Activated B cell treated with CpG ODN at 0.5 μM for 24 hours (primary cell): Measurements from ENCODE around the gene STUM. TPM values are rescaled to one million over a fixed set of nuclear protein-coding genes. Genes with fewer than 3 reads are reported as not detected.

ENCODE experiments used
- ATAC-seq: fragments of 200-7000 bp; cut with Tn5 transposase; one replicate; pipeline ENCODE4 v1.10.0; 2021; ENCODE audit warnings: low read depth, mild to moderate bottlenecking, moderate library complexity
- CTCF ChIA-PET: fragments of 350-600 bp; sonication (Branson Sonifier 250); formaldehyde crosslinking; loops from one replicate; lab custom pipeline; 2021; ENCODE audit warnings: antibody characterized with exemption; lab: Charles Lee
- POLR2A ChIA-PET: fragments of 350-600 bp; sonication (Branson Sonifier 250); formaldehyde crosslinking; loops from one replicate; lab custom pipeline; 2021; ENCODE audit warnings: antibody characterized with exemption; lab: Charles Lee
- DNase-seq: peaks from one replicate; pipeline ENCODE4 v3.0.0; 2022
- H3K27ac Mint-ChIP-seq: one replicate; pipeline ENCODE4 v1.8.0; 2020; ENCODE audit warnings: mixed read lengths
- H3K27me3 Mint-ChIP-seq: one replicate; pipeline ENCODE4 v1.8.0; 2021; ENCODE audit warnings: mixed read lengths
- H3K36me3 Mint-ChIP-seq: one replicate; pipeline ENCODE4 v1.8.0; 2021; ENCODE audit warnings: low read depth, mixed read lengths
- H3K4me1 Mint-ChIP-seq: one replicate; pipeline ENCODE4 v1.8.0; 2021; ENCODE audit warnings: mixed read lengths
- H3K4me3 Mint-ChIP-seq: one replicate; pipeline ENCODE4 v1.8.0; 2020; ENCODE audit warnings: mild to moderate bottlenecking, mixed read lengths
- H3K9me3 Mint-ChIP-seq: one replicate; pipeline ENCODE4 v1.8.0; 2020; ENCODE audit warnings: mixed read lengths
- CTCF ChIP-seq: fragments of 200-600 bp; IDR thresholded peaks from one replicate; pipeline ENCODE4 v1.8.0; 2022; ENCODE audit warnings: antibody characterized with exemption, mild to moderate bottlenecking
- intact Hi-C: fragments of 100-400 bp; cut with micrococcal nuclease; formaldehyde crosslinking; loops from one replicate; pipeline ENCODE4 v1.15.1; 2024
- total RNA-seq: library from RNA; stranded (reverse); gene quantifications from 2 replicates; pipeline ENCODE4 v1.2.3, GENCODE V29; 2022

STUM gene
- total RNA-seq, 1 donor from 2014 or later, result 0.33 TPM

DNA sequence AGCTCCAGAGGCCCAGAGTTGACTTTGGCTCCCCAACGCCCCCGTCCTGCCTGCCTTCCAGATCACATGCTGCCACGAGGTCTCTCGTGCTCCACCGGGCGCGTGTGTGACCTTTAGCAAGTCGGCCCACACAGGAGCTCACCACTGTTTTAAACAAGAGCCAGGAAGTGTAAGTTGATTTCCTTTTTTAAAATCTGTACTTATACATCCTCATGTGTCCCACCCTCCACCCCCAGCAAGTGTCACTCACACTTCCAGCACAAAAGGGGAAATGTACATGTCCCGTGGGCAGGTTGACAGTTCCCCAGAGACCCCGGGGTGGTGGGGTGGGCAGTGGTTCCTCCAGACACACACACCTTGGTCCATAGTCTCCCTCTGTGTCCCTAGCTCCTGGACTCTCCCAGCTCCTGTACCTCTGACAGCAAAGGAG is 84.4 kb downstream of the STUM start:
- intact Hi-C loops, result loop anchor here (5.0 kb wide), 1 partner anchor 239 kb away; the partner anchor contains the start of gene PSEN2
- peaks cover 80% of the 10 kb centered on the region for H3K4me1 Mint-ChIP-seq
- H3K27me3 Mint-ChIP-seq, result no peaks in the 10 kb centered on the region
- ChIA-PET POLR2A (interaction anchor here (0.5 to 4.3 kb wide), 19 partner anchors 11 to 250 kb away, joined by 3 to 35 read pairs (median 6); partner anchors contain the start of gene ITPKB), CTCF (interaction anchor here (0.7 to 8.4 kb wide), 12 partner anchors 11 to 910 kb away, joined by 3 to 91 read pairs (median 4); no protein-coding TSS in a partner anchor)
- ATAC-seq (peak; percentile 71), DNase-seq (peak; percentile 51)
- H3K4me3 Mint-ChIP-seq, result peak overlapping the region; percentile 55
- H3K36me3 Mint-ChIP-seq, result peaks cover 68% of the 10 kb centered on the region
- no peaks in the 10 kb centered on the region for H3K9me3 Mint-ChIP-seq
- TF ChIP-seq CTCF, result no peak
- H3K27ac Mint-ChIP-seq, result peak overlapping the region; percentile 89

DNA sequence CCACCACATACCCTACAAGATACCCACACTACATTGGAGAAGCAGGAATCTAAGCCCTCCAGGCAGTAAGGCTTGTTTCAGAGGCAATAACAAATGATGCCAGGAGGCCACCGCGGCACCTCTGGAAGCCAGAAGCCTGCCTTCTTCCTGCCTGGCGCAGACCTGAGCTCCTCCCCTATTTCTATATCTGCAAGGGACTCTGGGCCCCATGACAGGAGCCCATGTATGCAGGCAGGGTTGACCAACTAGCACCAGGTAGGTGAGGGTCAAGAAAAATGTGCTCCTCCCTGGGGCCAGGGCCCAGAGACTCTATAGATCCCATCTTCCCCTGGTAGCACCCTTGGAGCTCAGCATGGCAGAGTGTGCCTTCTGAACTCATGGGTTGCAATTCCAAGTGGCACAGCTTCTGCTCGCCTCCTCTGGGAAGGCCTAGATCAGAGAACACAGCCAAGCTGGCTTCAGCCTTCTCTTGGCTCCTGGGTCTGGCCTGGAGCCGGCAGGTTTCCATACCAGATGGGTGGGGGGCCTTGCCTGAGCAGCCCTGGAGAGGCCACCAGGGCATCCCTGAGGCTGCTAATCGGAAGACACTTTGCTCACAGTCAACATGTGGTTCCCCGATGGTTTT is 85.1 kb downstream of the STUM start:
- peak; percentile 8 for ATAC-seq
- CTCF ChIA-PET, result interaction anchor here (0.7 to 8.4 kb wide), 13 partner anchors 10 to 909 kb away, joined by 3 to 91 read pairs (median 4); no protein-coding TSS in a partner anchor
- intact Hi-C loops, result loop anchor here (1.0 to 5.0 kb wide), 6 partner anchors 10 to 239 kb away; partner anchors contain the start of genes ITPKB and PSEN2
- POLR2A ChIA-PET, result interaction anchor here (0.5 to 4.3 kb wide), 20 partner anchors 10 to 249 kb away, joined by 3 to 35 read pairs (median 6); partner anchors contain the start of gene ITPKB
- Mint-ChIP-seq H3K4me3 (peak overlapping the region; percentile 41), H3K9me3 (no peaks in the 10 kb centered on the region), H3K36me3 (peaks cover 72% of the 10 kb centered on the region), H3K27ac (peak overlapping the region; percentile 89), H3K4me1 (peaks cover 75% of the 10 kb centered on the region), H3K27me3 (no peaks in the 10 kb centered on the region)
- no peak for DNase-seq
- no peak for TF ChIP-seq CTCF

DNA sequence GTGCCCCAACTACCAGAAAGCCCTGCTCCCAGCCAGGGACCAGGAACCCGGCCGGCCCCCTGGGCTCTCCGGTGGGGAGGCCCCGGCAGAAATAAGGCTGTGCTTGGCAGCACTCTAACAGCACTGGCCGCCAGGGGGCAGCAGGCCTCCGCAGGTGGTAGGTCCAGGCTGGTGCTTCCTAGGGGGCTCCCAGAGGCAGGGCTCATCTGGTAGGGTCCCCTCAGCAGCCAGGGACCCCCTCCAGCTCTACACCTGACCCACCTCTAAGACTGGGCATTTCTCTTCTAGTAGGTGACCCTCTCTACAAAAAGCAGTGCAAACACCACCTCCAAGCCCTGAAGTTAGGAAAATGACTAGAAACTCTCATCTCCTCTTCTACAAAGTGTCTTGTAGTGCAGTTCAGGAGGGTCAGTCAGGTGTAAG is 85.6 kb downstream of the STUM start:
- Mint-ChIP-seq H3K4me1 (peaks cover 72% of the 10 kb centered on the region), H3K27me3 (no peaks in the 10 kb centered on the region), H3K4me3 (no peak overlapping the region), H3K36me3 (peaks cover 72% of the 10 kb centered on the region), H3K27ac (peak overlapping the region; percentile 60), H3K9me3 (no peaks in the 10 kb centered on the region)
- peak; percentile 56 for TF ChIP-seq CTCF
- ChIA-PET CTCF (interaction anchor here (0.8 to 8.4 kb wide), 10 partner anchors 10 to 193 kb away, joined by 3 to 91 read pairs (median 4); no protein-coding TSS in a partner anchor), POLR2A (interaction anchor here (0.7 to 4.3 kb wide), 17 partner anchors 10 to 195 kb away, joined by 3 to 35 read pairs (median 6); partner anchors contain the start of gene ITPKB)
- DNase-seq (peak; percentile 81), ATAC-seq (peak; percentile 72)
- intact Hi-C loops, result loop anchor here (1.0 to 5.0 kb wide), 6 partner anchors 9 to 238 kb away; partner anchors contain the start of genes ITPKB and PSEN2

DNA sequence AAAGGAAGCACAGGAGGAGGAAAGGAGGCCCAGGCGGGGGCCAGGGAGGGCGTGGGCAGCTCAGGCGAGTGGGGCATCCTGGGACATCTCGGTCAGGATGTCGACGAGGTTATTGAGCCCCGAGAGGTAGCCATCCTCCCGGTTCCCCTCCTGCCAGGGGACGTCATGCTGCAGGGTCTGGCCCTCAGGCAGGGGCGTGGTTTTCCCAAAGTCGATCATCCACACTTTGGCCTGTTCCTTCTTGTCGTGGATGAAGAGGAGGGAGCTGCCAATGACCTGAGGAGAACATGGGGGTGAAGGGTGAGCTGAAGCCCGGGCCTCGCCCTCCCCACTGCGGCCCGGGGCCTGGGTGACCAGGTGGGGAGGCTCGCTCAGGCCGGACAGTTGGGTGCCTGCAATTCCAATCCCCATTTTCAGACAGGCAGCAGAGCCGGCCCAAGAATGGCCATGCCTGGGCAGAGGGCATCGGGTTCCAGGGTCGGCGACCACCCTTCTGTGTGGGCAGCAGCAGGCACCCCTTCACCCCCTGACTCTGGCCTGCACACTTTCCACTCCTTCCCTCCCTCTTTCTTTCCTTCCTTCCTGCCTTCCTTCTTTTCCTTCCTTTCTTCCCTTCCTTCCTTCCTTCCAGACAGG is 86.2 kb downstream of the STUM start:
- no peaks in the 10 kb centered on the region for H3K9me3 Mint-ChIP-seq
- CTCF ChIA-PET, result interaction anchor here (0.8 to 8.4 kb wide), 7 partner anchors 9 to 192 kb away, joined by 3 to 91 read pairs (median 4); no protein-coding TSS in a partner anchor
- H3K36me3 Mint-ChIP-seq, result peaks cover 75% of the 10 kb centered on the region
- intact Hi-C loops, result loop anchor here (1.0 to 5.0 kb wide), 6 partner anchors 9 to 238 kb away; partner anchors contain the start of genes ITPKB and PSEN2
- H3K27ac Mint-ChIP-seq, result peak overlapping the region; percentile 66
- no peaks in the 10 kb centered on the region for H3K27me3 Mint-ChIP-seq
- POLR2A ChIA-PET, result interaction anchor here (0.8 to 4.3 kb wide), 9 partner anchors 9 to 195 kb away, joined by 3 to 35 read pairs (median 5); no protein-coding TSS in a partner anchor
- peak; percentile 20 for DNase-seq
- TF ChIP-seq CTCF, result no peak
- no peak for ATAC-seq
- no peak overlapping the region for H3K4me3 Mint-ChIP-seq
- H3K4me1 Mint-ChIP-seq, result peaks cover 77% of the 10 kb centered on the region
